GM19035 (cell line): ENCODE data around the gene COL8A2.

ENCODE experiments used
- ATAC-seq: cut with Tn5 transposase; IDR thresholded peaks from one replicate; pipeline ENCODE4 v1.9.1; 2021; ENCODE audit not compliant: unreplicated experiment

COL8A2 gene

DNA sequence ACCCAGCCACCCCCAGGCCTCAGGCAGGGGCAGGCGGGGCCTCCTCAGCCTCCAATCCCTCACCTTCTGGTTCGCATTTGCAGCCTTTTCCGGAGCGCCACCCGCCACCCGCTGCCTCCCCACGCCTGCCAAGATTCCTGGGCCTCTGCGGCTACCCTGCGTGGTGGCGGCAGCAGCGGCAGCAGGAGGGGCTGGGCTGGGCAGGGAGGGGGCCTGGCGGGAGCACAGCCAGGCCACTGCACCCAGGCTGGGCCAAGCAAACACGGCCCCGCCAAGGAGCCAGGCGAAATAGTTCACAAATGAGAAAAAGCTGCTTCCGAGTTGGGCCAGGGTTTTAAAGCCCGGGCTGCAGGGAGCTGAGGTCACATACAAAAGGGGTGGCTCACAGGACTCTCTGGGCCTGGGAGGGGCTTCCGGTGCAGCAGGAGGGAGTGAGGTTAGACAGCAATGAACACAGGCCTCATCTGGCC, 9.8 kb downstream of the COL8A2 start:
- no peak for ATAC-seq

DNA sequence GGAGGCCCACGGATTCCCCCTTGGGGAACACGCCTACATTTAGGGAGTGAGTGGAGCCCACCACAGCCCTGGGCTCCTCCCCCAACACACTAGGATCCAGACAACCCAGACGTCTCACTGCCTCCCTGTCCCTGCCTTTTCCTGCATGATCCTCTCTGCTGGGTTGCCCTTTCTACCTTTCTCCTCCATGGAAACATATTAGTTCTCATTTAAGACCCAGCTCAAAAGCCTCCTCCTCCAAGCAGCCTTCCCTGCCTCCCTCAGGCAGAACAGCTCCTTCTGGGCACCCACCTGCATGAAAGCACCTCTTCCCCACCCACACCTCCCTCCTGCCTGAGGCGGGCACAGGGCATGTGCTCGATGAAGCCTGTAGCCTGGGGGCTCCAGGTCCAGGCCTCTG, 10.7 kb downstream of the COL8A2 start:
- no peak for ATAC-seq

DNA sequence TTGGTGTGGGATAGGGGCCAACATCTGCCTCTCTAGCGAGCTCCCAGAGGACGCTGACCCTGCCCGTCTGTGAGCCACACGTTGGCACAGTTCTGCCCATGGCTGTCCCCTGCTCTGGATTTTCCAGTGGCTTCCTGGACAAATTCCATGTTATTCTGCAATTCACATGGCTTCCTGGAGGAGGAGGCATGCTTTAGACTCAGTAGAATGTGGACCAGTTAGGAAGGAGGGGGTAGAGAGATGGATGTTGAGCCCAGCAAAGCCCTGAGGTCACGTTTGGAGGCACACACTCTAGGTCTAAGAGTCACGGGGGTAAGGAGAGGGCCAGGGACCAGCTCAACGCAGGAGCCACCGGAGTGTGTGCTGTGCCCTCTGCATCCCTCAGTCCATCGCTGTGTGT, 12.2 kb downstream of the COL8A2 start:
- no peak for ATAC-seq

GRCh38 chr1:36111151-36111550, 13.9 kb downstream of the COL8A2 start:
- no peak for ATAC-seq

GRCh38 chr1:36109041-36109679, 15.9 kb downstream of the COL8A2 start:
- no peak for ATAC-seq

DNA sequence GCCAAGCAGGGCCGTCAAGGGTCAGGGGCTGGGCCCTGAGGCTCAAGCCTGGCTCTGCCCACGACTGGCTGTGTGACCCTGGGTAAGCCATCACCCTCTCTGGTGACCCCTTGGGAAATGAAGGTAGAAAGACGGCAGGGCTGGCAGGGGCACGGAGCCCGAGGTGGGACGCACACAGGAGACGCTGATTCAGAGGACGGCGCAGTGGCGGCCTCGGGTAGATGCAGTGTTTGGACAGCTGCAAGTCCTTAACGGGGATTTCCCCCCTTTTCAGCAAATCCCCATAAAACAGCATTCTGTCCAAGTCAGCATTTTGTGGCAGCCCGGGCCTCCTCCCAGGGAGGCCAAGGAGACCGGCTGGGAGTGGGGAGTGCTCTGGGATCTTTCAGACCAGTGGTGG, 16.7 kb downstream of the COL8A2 start:
- ATAC-seq = no peak

GRCh38 chr1:36107394-36107793, 17.6 kb downstream of the COL8A2 start:
- ATAC-seq = no peak

- no peak for ATAC-seq
Measured at GRCh38 chr1:36106269-36106668, 18.8 kb downstream of the COL8A2 start.

DNA sequence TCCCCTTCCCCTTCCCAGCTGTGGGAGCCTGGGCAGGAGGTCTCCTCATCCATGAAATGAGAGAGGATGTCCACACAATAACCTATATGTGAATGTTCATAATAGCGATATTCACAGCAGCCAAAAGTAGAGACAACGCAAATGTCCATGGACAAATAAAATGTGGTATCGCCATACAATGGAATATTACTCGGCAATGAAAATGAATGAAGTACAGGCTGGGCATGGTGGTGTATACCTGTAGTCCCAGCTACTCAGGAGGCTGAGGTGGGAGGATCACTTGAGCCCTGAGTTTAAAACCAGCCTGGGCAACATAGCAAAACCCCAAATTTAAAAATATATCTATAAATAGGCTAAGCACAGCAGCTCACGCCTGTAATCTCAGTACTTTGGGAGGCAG, 23.5 kb downstream of the COL8A2 start:
- ATAC-seq = no peak

DNA sequence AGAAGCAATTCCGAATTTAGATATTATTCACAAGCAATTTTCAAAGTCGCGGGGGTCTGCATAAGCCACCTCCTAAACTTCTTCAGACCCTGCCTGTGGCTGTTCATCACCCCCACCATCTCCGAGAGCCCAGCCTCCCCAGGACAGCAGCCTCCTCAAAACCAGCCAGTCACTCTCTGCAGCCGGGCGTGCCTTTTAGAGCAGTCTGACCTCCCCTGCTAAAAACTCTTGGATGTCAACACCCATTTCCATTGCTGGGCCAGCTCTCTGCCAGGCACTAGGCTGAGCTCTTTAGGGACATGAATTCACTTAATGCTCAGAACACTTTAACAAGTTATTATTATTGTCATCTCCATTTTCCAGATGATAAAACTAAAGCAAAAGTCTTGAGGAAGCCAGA, 24.6 kb downstream of the COL8A2 start:
- no peak for ATAC-seq

DNA sequence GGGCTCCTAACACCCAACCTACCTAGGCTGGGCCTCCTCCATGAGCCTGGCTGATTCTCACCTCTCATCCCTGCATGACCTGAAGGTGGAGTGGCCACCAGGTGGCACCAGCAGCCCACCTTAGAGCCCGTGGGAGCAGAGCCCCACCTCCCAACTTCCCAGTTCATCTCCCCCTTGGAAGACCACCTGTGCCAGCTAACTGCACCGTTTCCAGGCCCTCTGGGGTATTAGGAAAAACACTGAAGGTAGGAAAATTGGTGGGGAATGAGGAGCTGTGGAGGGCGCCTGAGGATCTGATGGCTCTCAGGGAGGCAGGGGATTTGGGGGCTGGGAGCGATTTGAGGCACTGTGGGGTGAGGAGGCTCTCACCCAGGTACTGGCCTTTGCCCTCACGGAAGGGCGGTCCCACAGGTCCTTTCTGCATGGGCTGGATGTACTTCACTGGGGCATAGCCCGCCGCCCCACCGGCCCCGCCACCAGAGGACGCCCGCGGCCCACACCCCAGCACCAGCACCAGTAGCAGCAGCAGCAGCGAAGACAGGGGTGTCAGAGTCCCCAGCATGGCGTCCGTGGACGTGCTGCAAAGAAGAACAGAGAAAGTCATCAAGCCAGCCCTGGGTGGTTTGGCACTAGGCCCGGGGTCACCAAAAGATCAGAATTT, 25.2 kb downstream of the COL8A2 start:
- no peak for ATAC-seq

GRCh38 chr1:36098650-36099365, 26.2 kb downstream of the COL8A2 start:
- ATAC-seq = no peak

GRCh38 chr1:36097693-36098585, 27.1 kb downstream of the COL8A2 start:
- no peak for ATAC-seq

GRCh38 chr1:36096500-36097432, 28.3 kb downstream of the COL8A2 start:
- no peak for ATAC-seq

DNA sequence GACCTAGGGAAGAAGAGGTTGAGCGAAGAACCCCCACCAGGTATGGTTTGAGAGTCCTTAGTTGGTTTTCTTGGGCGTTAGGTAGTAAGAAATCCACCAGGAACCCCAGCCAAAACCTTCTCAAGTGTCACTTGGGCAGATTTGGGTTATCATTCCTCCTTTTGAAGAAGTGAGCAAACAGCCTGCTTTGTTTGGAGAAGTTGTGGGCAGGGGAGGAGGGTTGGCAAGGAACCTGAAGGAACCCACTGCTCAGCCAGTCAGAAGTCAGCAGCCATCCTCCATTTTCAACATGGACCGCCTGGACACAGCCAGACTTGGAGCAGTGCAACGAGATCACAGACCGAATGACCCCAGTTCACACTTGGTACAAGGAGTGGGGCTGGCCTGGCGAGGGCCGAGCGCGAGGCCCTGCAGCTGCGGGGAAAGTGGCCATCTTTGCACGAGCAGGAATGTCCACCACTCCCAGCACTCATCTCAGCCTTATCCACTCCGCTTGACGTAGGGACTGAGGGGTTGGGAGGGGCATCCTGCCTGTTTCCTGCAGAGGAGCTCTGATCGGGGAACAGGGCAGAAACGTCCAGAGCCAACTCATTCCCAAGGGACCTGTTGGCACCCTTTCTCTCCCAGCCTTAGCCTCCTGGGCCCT, 29.1 kb downstream of the COL8A2 start:
- ATAC-seq = no peak

DNA sequence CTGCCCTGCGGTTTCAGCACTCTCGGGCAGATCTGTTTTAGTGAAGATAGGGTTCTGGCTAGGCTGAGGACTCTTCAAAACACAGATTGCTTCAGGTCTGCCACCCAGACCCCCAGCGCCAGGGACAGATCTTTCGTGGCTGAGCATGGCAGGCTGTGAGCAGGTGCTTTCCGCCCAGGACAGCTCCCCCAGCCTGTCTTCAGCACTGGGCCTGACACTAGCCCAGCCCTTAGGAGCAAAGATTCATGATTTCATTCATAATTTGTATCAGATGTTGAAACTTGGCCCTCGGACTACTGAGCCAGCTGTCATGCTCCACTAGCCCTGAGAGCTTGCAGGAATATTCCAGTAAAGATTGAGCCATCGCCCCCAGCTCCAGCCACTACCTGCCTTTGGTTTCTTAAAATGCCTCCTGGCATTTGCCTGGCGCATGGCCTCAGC, 30.4 kb downstream of the COL8A2 start:
- ATAC-seq = no peak

GRCh38 chr1:36093929-36094328, 31.1 kb downstream of the COL8A2 start:
- no peak for ATAC-seq

DNA sequence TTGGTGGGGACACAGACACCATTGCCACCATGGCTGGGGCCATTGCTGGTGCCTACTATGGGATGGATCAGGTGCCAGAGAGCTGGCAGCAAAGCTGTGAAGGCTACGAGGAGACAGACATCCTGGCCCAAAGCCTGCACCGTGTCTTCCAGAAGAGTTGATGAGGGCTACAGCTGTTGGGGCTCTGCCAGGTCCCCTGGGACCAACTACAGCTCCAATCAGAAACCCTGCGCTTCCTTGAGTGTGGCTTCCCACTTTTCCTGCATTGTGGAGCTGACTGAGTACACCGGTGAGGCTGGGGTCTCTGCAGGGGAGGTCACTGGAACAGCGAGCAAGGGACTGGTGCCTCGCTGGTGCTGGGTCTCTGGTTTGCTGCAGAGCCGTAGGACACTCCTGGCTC, 31.8 kb downstream of the COL8A2 start:
- no peak for ATAC-seq

DNA sequence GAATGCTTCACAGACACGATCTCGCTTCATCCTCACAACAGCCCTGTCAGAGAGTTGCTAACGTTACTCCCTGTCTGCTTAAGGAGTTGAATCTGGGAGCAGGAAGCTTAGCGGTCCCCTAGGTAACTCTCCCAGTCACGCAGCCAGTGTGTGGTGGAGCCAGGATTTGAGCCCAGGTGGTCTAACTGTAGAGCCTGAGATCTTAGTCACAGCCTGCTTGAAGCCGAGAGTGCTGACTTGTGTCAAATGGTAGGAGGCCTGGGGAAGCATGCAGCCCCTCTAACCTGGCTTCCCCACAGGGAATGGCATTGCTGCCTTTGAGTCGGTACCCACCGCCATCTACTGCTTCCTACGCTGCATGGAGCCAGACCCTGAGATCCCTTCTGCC, 32.2 kb downstream of the COL8A2 start:
- ATAC-seq = no peak
